ENCODE data around the gene TRAPPC4.

DNA sequence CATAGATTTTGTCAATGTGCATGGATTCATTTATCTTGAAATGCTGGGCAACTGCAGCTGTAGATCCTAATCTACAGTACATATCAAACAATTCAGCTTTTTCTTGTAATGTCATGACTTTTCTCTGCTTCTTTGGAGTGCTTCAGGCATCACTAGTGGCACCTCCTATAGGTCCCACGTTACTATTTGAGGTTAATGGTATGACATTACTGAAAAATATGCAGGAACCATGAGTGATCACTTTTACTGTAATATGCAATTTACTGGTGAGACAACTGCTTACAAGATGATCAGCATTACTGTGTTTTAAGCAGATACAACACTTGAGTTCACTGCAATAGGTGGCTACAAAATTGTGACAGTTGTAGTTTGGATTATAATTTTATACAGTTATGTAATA lies 17.7 kb upstream of the TRAPPC4 start:
- no peak for TF ChIP-seq EP300 (IDR thresholded peaks at IDR 0.05)
- TF ChIP-seq CTCF (IDR thresholded peaks at IDR 0.05), result no peak

All from sigmoid colon (tissue), 4 donors.